Measurements from ENCODE around the gene RHOB. TPM values are rescaled to one million over a fixed set of nuclear protein-coding genes. Genes with fewer than 3 reads are reported as not detected.

Gene RHOB
- total and polyA plus RNA-seq, 7 experiments from 2014 or later = 0.64 to 244 (median 9.2) TPM

DNA sequence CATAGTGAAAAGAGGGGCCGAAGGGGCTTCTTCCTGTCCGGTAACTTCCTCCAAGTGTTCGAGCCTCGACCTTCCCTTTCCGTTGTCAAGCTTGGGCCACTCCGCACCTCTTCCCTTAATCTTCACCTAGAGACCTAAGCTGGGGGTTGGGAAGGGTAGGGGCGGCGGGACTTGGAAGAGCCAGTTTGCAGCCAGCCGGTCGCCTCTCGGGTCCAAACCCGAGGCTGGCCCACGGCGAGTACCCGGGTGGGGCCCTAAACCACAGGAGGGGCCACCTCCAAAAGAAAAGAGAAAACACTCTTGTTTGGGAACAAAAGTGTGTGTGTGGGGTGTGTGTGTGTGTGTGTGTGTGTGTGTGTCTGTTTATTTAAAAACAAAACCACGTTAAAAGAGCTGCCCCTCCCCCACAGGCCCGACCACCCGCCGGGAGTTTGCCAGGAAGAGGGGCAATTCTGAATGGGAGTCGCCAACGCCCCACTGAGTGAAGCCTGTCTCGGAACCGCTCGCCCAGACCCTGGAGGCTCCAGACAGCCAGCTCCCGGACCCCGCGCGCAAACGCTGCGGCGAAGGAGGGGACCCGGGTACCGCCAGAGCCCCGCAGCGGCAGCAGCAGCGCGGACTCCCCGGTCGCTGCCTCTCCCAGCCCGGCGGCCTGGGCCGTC lies 488 bp upstream of the RHOB start:
- Mint-ChIP-seq H3K27me3 (peaks cover 0 to 69% (median 13%) of the 10 kb centered on the region in 5 donors), H3K27ac (peak overlapping the region in 2 of 9 donors; percentile 11 to 81), H3K9me3 (no peaks in the 10 kb centered on the region), H3K36me3 (no peaks in the 10 kb centered on the region), H3K4me1 (peaks cover 0 to 7% (median 4%) of the 10 kb centered on the region in 7 donors), H3K4me3 (peak overlapping the region; percentile 71 to 87 (median 80))
- Histone ChIP-seq H3K36me3 (ENCODE audit: control insufficient read depth in 2 of 3, insufficient read depth in 3 of 3, low read length in 3 of 3) (no peaks in the 10 kb centered on the region), H3K4me3 (ENCODE audit: low read length) (peak overlapping the region; percentile 71), H3K27me3 (ENCODE audit: control insufficient read depth in 2 of 2, insufficient read depth in 2 of 2, low read length in 2 of 2) (peaks cover 0 to 3% of the 10 kb centered on the region in 2 donors), H3K4me1 (ENCODE audit: control insufficient read depth in 2 of 2, insufficient read depth in 2 of 2, low read length in 2 of 2) (peaks cover 6 to 12% of the 10 kb centered on the region in 2 donors), H3K27ac (ENCODE audit: low read depth, low read length) (peak overlapping the region; percentile 59), H3K9me3 (ENCODE audit: control insufficient read depth in 2 of 3, low read length in 3 of 3) (no peaks in the 10 kb centered on the region)
- ChIA-PET CTCF (interaction anchor here (0.6 to 2.0 kb wide), 5 partner anchors 35 to 309 kb away, joined by 3 to 14 read pairs (median 4); partner anchors contain the start of gene HS1BP3), POLR2A (interaction anchor here (0.7 to 2.6 kb wide), 15 partner anchors 9 to 408 kb away, joined by 3 to 41 read pairs (median 5); partner anchors contain the start of genes HS1BP3 and LAPTM4A)
- ATAC-seq = no peak
- no peak for DNase-seq
- intact Hi-C loops (cut with micrococcal nuclease) = loop anchor here (2.0 to 5.0 kb wide), 6 partner anchors 96 to 1099 kb away; partner anchors contain the start of genes LAPTM4A (in 1 of the 2), LDAH (in 1 of the 2) and PUM2 (in 1 of the 2)

GRCh38 chr2:20447437-20448245 lies 767 bp downstream of the RHOB start:
- Histone ChIP-seq H3K4me3 (ENCODE audit: low read length) (peak overlapping the region; percentile 71), H3K27me3 (ENCODE audit: control insufficient read depth in 2 of 2, insufficient read depth in 2 of 2, low read length in 2 of 2) (peaks cover 0 to 3% of the 10 kb centered on the region in 2 donors), H3K36me3 (ENCODE audit: control insufficient read depth in 2 of 3, insufficient read depth in 3 of 3, low read length in 3 of 3) (no peaks in the 10 kb centered on the region), H3K9me3 (ENCODE audit: control insufficient read depth in 2 of 3, low read length in 3 of 3) (no peaks in the 10 kb centered on the region), H3K4me1 (ENCODE audit: control insufficient read depth in 2 of 2, insufficient read depth in 2 of 2, low read length in 2 of 2) (peaks cover 6 to 12% of the 10 kb centered on the region in 2 donors), H3K27ac (ENCODE audit: low read depth, low read length) (peak overlapping the region; percentile 59)
- Mint-ChIP-seq H3K4me3 (peak overlapping the region; percentile 76 to 88 (median 81)), H3K27ac (peak overlapping the region in 3 of 9 donors; percentile 21 to 77 (median 51)), H3K9me3 (no peaks in the 10 kb centered on the region), H3K27me3 (peaks cover 0 to 68% (median 13%) of the 10 kb centered on the region in 5 donors), H3K36me3 (no peaks in the 10 kb centered on the region), H3K4me1 (peaks cover 0 to 7% (median 4%) of the 10 kb centered on the region in 7 donors)
- peak in 8 of 9 donors; percentile 4 to 38 (median 18) for DNase-seq
- CTCF ChIA-PET = interaction anchor here (1.1 to 2.0 kb wide), 4 partner anchors 36 to 204 kb away, joined by 4 to 14 read pairs (median 7); partner anchors contain the start of gene HS1BP3
- intact Hi-C loops (cut with micrococcal nuclease) = loop anchor here (1.0 to 5.0 kb wide), 11 partner anchors 96 to 1100 kb away; partner anchors contain the start of genes HS1BP3 (in 2 of the 2), LAPTM4A (in 2 of the 2), LDAH (in 1 of the 2) and PUM2 (in 1 of the 2)
- no peak for ATAC-seq
- POLR2A ChIA-PET = interaction anchor here (0.9 to 2.6 kb wide), 15 partner anchors 10 to 396 kb away, joined by 3 to 41 read pairs (median 5); partner anchors contain the start of genes HS1BP3 and LAPTM4A

- Mint-ChIP-seq H3K4me1 (peaks cover 0 to 7% (median 4%) of the 10 kb centered on the region in 7 donors), H3K9me3 (no peaks in the 10 kb centered on the region), H3K27ac (no peak overlapping the region), H3K36me3 (no peaks in the 10 kb centered on the region), H3K4me3 (peak overlapping the region; percentile 13 to 88 (median 80)), H3K27me3 (peaks cover 5 to 70% (median 20%) of the 10 kb centered on the region in 5 donors)
- intact Hi-C loops (cut with micrococcal nuclease) = loop anchor here (5.0 kb wide), 3 partner anchors 374 to 1101 kb away; partner anchors contain the start of genes LAPTM4A (in 1 of the 2) and LDAH (in 1 of the 2)
- ATAC-seq (no peak), DNase-seq (no peak)
- Histone ChIP-seq H3K36me3 (ENCODE audit: control insufficient read depth in 2 of 3, insufficient read depth in 3 of 3, low read length in 3 of 3) (no peaks in the 10 kb centered on the region), H3K27me3 (ENCODE audit: control insufficient read depth in 2 of 2, insufficient read depth in 2 of 2, low read length in 2 of 2) (peaks cover 0 to 3% of the 10 kb centered on the region in 2 donors), H3K27ac (ENCODE audit: low read depth, low read length) (no peak overlapping the region), H3K4me3 (ENCODE audit: low read length) (peak overlapping the region; percentile 71), H3K9me3 (ENCODE audit: control insufficient read depth in 2 of 3, low read length in 3 of 3) (no peaks in the 10 kb centered on the region), H3K4me1 (ENCODE audit: control insufficient read depth in 2 of 2, insufficient read depth in 2 of 2, low read length in 2 of 2) (peaks cover 6 to 12% of the 10 kb centered on the region in 2 donors)
- ChIA-PET POLR2A (interaction anchor here (1.0 to 2.6 kb wide), 3 partner anchors 9 to 203 kb away, joined by 3 to 41 read pairs (median 3); partner anchors contain the start of gene HS1BP3), CTCF (interaction anchor here (1.3 kb wide), 1 partner anchor 203 kb away, joined by 5 read pairs; the partner anchor contains the start of gene HS1BP3)
These were observed 1.5 kb downstream of the RHOB start for GRCh38 chr2:20448246-20448976.

DNA sequence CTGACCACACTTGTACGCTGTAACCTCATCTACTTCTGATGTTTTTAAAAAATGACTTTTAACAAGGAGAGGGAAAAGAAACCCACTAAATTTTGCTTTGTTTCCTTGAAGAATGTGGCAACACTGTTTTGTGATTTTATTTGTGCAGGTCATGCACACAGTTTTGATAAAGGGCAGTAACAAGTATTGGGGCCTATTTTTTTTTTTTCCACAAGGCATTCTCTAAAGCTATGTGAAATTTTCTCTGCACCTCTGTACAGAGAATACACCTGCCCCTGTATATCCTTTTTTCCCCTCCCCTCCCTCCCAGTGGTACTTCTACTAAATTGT lies 2.1 kb downstream of the RHOB start:
- no peak overlapping the region for H3K4me3 ChIP-seq (ENCODE audit: low read length)
- peaks cover 6 to 12% of the 10 kb centered on the region in 2 donors for H3K4me1 ChIP-seq (ENCODE audit: control insufficient read depth in 2 of 2, insufficient read depth in 2 of 2, low read length in 2 of 2)
- peaks cover 8 to 65% (median 22%) of the 10 kb centered on the region in 5 donors for H3K27me3 Mint-ChIP-seq
- H3K36me3 Mint-ChIP-seq = no peaks in the 10 kb centered on the region
- DNase-seq = no peak
- ATAC-seq = no peak
- H3K4me3 Mint-ChIP-seq = peak overlapping the region in 6 of 10 donors; percentile 21 to 80 (median 50)
- ChIA-PET CTCF (interaction anchor here (1.3 kb wide), 1 partner anchor 203 kb away, joined by 5 read pairs; the partner anchor contains the start of gene HS1BP3), POLR2A (no interaction called here)
- H3K27me3 ChIP-seq (ENCODE audit: control insufficient read depth in 2 of 2, insufficient read depth in 2 of 2, low read length in 2 of 2) = peaks cover 0 to 3% of the 10 kb centered on the region in 2 donors
- H3K27ac ChIP-seq (ENCODE audit: low read depth, low read length) = no peak overlapping the region
- no peaks in the 10 kb centered on the region for H3K9me3 Mint-ChIP-seq
- H3K36me3 ChIP-seq (ENCODE audit: control insufficient read depth in 2 of 3, insufficient read depth in 3 of 3, low read length in 3 of 3) = no peaks in the 10 kb centered on the region
- intact Hi-C loops (cut with micrococcal nuclease) = loop anchor here (5.0 kb wide), 3 partner anchors 373 to 1102 kb away; partner anchors contain the start of genes LAPTM4A (in 1 of the 2) and LDAH (in 1 of the 2)
- H3K4me1 Mint-ChIP-seq = peaks cover 0 to 7% (median 4%) of the 10 kb centered on the region in 7 donors
- no peaks in the 10 kb centered on the region for H3K9me3 ChIP-seq (ENCODE audit: control insufficient read depth in 2 of 3, low read length in 3 of 3)
- H3K27ac Mint-ChIP-seq = no peak overlapping the region

- no peak overlapping the region for H3K27ac Mint-ChIP-seq
- H3K4me3 ChIP-seq (ENCODE audit: low read length) = no peak overlapping the region
- H3K27me3 Mint-ChIP-seq = peaks cover 8 to 58% (median 22%) of the 10 kb centered on the region in 5 donors
- peaks cover 0 to 3% of the 10 kb centered on the region in 2 donors for H3K27me3 ChIP-seq (ENCODE audit: control insufficient read depth in 2 of 2, insufficient read depth in 2 of 2, low read length in 2 of 2)
- no peak for ATAC-seq
- no peaks in the 10 kb centered on the region for H3K36me3 ChIP-seq (ENCODE audit: control insufficient read depth in 2 of 3, insufficient read depth in 3 of 3, low read length in 3 of 3)
- no peak for DNase-seq
- peaks cover 6 to 12% of the 10 kb centered on the region in 2 donors for H3K4me1 ChIP-seq (ENCODE audit: control insufficient read depth in 2 of 2, insufficient read depth in 2 of 2, low read length in 2 of 2)
- H3K4me1 Mint-ChIP-seq = peaks cover 0 to 7% (median 4%) of the 10 kb centered on the region in 7 donors
- CTCF ChIA-PET = interaction anchor here (0.6 to 1.0 kb wide), 2 partner anchors 157 to 201 kb away, joined by 3 to 4 read pairs; partner anchors contain the start of gene HS1BP3
- POLR2A ChIA-PET = no interaction called here
- no peaks in the 10 kb centered on the region for H3K9me3 Mint-ChIP-seq
- H3K36me3 Mint-ChIP-seq = no peaks in the 10 kb centered on the region
- intact Hi-C loops (cut with micrococcal nuclease) = loop anchor here (5.0 kb wide), 4 partner anchors 123 to 1102 kb away; partner anchors contain the start of genes LAPTM4A (in 1 of the 2) and LDAH (in 1 of the 2)
- no peak overlapping the region for H3K27ac ChIP-seq (ENCODE audit: low read depth, low read length)
- peak overlapping the region in 6 of 10 donors; percentile 11 to 74 (median 41) for H3K4me3 Mint-ChIP-seq
- H3K9me3 ChIP-seq (ENCODE audit: control insufficient read depth in 2 of 3, low read length in 3 of 3) = no peaks in the 10 kb centered on the region
These were observed 2.8 kb downstream of the RHOB start for GRCh38 chr2:20449501-20450200.
